IgD-negative memory B cell (primary cell): ENCODE data around the gene TMEM132E. TPM values are rescaled to one million over a fixed set of nuclear protein-coding genes. Genes with fewer than 3 reads are reported as not detected.

ENCODE experiments used
- H3K27ac Mint-ChIP-seq, 3 donors: one replicate each; pipeline ENCODE4 v1.8.0; 2020 to 2022; ENCODE audit warnings: mild to moderate bottlenecking in 3 of 3, mixed read lengths in 3 of 3, moderate library complexity in 1 of 3
- H3K27me3 Mint-ChIP-seq: one replicate; pipeline ENCODE4 v1.8.0; 2021; ENCODE audit warnings: mixed read lengths
- H3K36me3 Mint-ChIP-seq: one replicate; pipeline ENCODE4 v1.8.0; 2020; ENCODE audit warnings: mild to moderate bottlenecking, mixed read lengths
- H3K4me1 Mint-ChIP-seq, 3 donors: one replicate each; pipeline ENCODE4 v1.8.0; 2020 to 2022; ENCODE audit warnings: mixed read lengths in 3 of 3, mild to moderate bottlenecking in 1 of 3
- H3K4me3 Mint-ChIP-seq, 4 donors: one replicate each; pipeline ENCODE4 v1.8.0; 2020 to 2022; ENCODE audit warnings: mild to moderate bottlenecking in 4 of 4, mixed read lengths in 4 of 4, moderate library complexity in 3 of 4
- H3K9me3 Mint-ChIP-seq, 3 donors: one replicate each; pipeline ENCODE4 v1.8.0; 2020 to 2021; ENCODE audit warnings: mixed read lengths in 3 of 3, mild to moderate bottlenecking in 1 of 3
- polyA plus RNA-seq: library from polyadenylated mRNA; unstranded; fragments of 300-500 nt; fragmentation: Illumina TruSeq; gene quantifications from one replicate; pipeline ENCODE4 v1.2.3, GENCODE V29; 2021

TMEM132E gene
- polyA plus RNA-seq, 1 donor from 2014 or later, result 0.19 TPM

DNA sequence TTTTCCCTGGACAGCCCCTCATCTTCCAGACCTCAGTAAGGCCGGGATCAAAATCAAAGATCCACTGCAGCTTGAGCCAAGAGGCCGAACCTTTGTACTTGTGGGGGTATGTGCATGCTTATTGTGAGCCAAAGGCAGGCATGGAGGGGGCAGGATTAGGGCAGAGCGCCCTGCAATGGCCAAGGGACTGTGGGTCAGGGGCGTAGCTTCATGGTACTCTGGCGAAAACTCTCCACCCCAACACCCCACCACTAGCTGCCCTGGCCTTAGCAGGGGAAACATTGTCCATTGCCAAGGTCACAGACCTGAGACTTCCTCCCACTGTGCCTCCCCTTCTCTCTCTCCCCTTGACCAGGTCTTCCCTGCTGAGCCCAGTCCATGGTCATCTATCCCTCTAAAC, 90.1 kb downstream of the TMEM132E start:
- H3K9me3 Mint-ChIP-seq, result peaks cover 0 to 2% (median 0%) of the 10 kb centered on the region in 3 donors
- no peaks in the 10 kb centered on the region for H3K36me3 Mint-ChIP-seq
- no peak overlapping the region for H3K4me3 Mint-ChIP-seq
- H3K27ac Mint-ChIP-seq, result no peak overlapping the region
- peaks cover 0 to 3% (median 2%) of the 10 kb centered on the region in 3 donors for H3K4me1 Mint-ChIP-seq
- H3K27me3 Mint-ChIP-seq, result peaks cover 27% of the 10 kb centered on the region

DNA sequence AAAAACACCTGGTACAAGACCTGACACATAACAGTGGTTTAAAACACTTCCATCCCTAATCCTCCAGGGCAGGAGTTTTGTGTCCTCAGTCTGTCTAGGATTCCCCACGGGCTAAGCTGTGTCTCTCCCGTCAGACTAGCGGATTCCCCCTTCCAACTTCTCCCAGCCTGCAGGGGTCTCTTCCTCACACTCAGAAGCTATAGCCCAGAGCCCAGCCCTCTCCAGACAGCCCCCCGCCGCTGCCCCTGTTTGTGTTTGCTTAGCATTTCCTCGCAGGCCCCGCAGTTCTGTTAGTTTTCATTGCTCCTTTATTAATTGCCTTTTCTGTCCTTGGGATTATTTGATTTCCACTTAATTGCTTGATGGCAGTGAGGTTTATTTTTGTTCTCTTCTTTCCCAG, 91.2 kb downstream of the TMEM132E start:
- Mint-ChIP-seq H3K27me3 (peaks cover 17% of the 10 kb centered on the region), H3K27ac (no peak overlapping the region), H3K9me3 (peaks cover 0 to 2% (median 0%) of the 10 kb centered on the region in 3 donors), H3K4me1 (peaks cover 0 to 2% (median 0%) of the 10 kb centered on the region in 3 donors), H3K4me3 (no peak overlapping the region), H3K36me3 (no peaks in the 10 kb centered on the region)

DNA sequence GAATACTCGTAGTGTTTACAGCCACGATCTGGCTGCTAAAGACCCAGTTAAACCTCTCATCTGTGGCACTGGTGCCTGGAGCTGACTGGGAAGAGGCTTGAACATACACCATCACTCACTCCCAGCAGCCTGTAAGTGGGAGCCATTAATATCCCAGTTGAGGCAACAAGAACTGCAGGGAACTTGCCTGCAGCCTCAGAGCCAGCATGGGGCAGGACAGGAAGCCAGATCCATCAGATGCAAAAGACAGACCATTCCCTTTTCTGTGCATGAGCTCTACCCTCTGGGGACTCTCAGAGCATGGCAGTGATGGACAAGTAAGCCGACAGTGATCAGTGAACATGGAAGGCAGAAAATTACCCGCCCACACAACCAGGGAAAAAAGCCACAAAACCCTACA, 91.8 kb downstream of the TMEM132E start:
- Mint-ChIP-seq H3K4me3 (no peak overlapping the region), H3K4me1 (peaks cover 0 to 2% (median 0%) of the 10 kb centered on the region in 3 donors), H3K36me3 (no peaks in the 10 kb centered on the region), H3K27me3 (peaks cover 11% of the 10 kb centered on the region), H3K27ac (no peak overlapping the region), H3K9me3 (no peaks in the 10 kb centered on the region)

DNA sequence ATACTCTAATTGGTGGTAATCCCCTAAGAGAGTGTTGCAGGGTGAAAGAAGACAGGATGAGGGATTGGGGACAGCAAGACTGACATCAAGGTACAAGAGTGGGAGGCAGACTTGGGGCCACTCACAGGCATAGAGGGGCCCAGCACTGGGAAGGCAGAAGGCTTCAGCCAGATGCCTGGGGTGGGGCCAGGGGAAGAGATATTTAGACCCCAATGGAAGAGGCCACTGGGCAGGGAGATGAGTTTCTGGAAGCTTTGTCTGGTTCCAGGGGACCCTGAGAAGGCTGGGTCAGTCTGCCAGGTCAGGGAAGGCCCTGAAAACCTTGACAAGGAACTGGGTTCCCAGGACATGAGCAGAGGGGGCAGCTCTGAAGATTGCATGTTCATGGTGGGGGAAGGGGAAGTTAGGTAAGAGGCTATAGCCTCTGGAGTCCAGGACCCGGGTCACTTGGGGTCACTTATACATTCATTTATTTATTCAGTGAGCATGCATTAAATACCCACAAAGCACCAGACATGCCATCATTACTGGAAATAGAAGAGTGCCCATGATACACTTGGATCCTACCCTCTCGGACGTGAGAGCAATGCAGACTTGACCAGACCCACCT, 92.9 kb downstream of the TMEM132E start:
- no peak overlapping the region for H3K27ac Mint-ChIP-seq
- H3K36me3 Mint-ChIP-seq, result no peaks in the 10 kb centered on the region
- no peaks in the 10 kb centered on the region for H3K9me3 Mint-ChIP-seq
- peaks cover 0 to 2% (median 0%) of the 10 kb centered on the region in 3 donors for H3K4me1 Mint-ChIP-seq
- peaks cover 11% of the 10 kb centered on the region for H3K27me3 Mint-ChIP-seq
- no peak overlapping the region for H3K4me3 Mint-ChIP-seq

DNA sequence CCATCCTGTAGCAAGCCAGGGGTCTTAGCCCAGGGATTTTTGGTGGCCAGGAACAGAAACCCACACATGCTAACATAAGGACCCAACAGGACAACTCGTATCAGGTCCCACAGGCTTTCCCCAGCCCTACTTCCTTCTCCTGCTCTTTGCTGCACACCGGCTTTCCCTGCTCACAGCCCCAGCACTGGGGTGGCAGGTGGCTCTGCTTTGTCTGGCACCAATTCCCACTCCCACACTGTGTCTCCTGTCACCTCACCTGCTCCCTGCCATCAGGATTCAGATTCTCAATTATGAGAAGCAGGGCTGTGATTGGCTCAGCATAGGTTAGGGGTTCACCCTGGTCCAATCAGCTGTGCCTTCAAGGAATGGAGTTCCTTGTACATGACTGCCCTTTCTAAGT, 94.1 kb downstream of the TMEM132E start:
- Mint-ChIP-seq H3K27ac (no peak overlapping the region), H3K27me3 (peaks cover 6% of the 10 kb centered on the region), H3K36me3 (no peaks in the 10 kb centered on the region), H3K9me3 (no peaks in the 10 kb centered on the region), H3K4me3 (no peak overlapping the region), H3K4me1 (peaks cover 0 to 2% (median 0%) of the 10 kb centered on the region in 3 donors)

DNA sequence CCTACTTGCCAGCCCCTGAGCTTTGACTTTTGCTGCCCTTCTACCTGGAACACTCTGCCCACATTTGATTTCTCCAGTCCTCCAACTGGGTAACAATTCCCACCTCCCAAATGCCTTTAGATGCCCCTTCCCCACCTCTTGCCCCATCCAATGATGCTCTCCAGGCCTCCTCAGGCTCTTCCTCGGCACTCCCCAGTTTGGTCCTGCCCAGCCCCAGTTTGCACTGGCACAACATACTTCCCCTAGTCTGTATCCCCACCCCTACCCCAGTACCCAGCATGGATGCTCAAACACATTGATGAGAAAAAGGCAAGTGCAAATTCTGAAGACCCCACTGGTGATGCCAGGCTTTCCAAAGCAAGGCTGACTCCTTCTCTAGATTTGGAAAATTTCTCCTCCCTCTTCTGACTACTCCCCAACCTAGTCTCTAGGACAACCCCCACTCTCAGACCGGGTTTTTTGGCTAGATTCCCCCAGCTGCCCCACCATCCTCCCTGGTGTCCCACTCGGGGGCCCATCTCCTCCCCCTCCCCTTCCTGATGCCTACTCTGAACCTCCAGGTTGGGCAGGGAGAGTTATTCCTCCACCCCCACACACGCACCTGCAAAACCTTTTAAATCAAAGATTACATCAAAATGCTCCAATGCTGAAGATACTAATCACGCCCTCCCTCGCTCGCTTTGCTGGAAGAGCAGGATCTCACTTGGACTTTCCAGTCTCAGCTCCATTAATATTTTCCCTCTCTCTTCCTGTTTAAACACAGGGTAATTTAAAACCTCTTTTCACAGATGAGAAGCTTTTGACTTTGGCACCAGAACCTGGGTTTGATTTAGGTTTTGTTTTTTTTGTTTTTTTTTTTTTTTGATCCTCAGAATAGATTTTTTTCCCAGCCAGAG, 94.9 kb downstream of the TMEM132E start:
- Mint-ChIP-seq H3K27me3 (peaks cover 5% of the 10 kb centered on the region), H3K4me1 (peaks cover 0 to 2% (median 0%) of the 10 kb centered on the region in 3 donors), H3K36me3 (no peaks in the 10 kb centered on the region), H3K27ac (no peak overlapping the region), H3K4me3 (peak overlapping the region in 1 of 4 donors; percentile 40), H3K9me3 (no peaks in the 10 kb centered on the region)

DNA sequence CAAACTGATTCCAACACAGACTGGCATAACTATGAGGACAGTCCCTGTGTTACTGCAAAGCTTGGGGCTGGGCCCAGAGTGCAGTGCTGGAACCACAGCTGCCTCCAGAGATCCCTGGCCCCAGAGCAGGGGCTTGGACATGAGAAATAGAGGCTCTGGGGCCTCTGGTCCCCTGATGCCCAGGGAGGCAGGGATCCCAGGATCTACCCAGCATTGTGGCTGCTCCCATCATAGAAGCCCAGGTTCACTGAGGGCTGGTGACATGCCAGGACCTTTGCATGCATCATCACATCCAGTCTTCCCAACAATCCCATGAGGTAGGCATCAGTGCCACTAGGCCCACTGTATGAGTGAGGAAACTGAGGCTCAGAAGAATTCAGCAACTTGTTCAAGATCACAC, 95.8 kb downstream of the TMEM132E start:
- Mint-ChIP-seq H3K4me1 (peaks cover 0 to 1% (median 0%) of the 10 kb centered on the region in 3 donors), H3K4me3 (no peak overlapping the region), H3K36me3 (no peaks in the 10 kb centered on the region), H3K27me3 (peaks cover 2% of the 10 kb centered on the region), H3K27ac (no peak overlapping the region), H3K9me3 (no peaks in the 10 kb centered on the region)

DNA sequence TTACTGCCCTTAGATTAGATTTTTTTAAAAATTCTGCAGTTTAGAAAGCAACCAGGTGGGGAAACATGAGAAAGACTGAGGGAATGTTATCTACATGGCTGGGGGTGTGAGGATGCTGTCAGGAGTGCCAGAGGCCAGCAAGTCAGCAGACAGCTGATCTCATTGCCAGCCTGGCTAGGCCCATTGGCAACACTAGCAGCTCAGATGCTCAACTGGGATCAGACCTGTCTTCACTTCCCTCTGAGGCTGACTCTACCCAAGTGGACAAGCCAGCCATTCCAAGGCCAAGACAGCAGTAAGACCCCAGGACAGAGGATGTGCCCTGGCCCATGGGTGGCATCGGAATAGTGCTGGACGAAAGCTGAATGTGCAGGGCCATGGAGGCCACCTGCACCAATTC, 96.2 kb downstream of the TMEM132E start:
- Mint-ChIP-seq H3K27me3 (peaks cover 4% of the 10 kb centered on the region), H3K4me1 (no peaks in the 10 kb centered on the region), H3K4me3 (no peak overlapping the region), H3K27ac (no peak overlapping the region), H3K36me3 (no peaks in the 10 kb centered on the region), H3K9me3 (no peaks in the 10 kb centered on the region)

DNA sequence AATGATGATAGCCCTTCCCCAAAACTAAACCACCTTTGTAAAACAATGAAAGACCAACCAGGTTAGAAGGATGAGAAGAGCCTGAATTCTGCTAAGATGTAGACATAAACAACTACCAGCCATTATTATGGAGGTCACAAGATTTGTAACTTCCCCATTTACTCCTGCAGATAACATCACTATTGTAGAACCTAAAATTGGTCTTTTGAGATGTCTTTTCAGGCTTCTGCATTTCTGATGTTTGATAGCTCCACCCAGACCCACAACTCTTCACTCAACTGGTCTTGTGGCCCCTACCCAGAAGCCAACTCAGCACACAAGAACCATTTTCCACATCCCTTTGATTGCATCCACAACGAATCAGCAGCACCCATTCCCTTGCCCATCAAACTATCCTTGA, 100.8 kb downstream of the TMEM132E start:
- no peak overlapping the region for H3K4me3 Mint-ChIP-seq
- H3K27ac Mint-ChIP-seq, result no peak overlapping the region
- peaks cover 0 to 2% (median 0%) of the 10 kb centered on the region in 3 donors for H3K9me3 Mint-ChIP-seq
- no peaks in the 10 kb centered on the region for H3K36me3 Mint-ChIP-seq
- H3K27me3 Mint-ChIP-seq, result peaks cover 18% of the 10 kb centered on the region
- H3K4me1 Mint-ChIP-seq, result no peaks in the 10 kb centered on the region

DNA sequence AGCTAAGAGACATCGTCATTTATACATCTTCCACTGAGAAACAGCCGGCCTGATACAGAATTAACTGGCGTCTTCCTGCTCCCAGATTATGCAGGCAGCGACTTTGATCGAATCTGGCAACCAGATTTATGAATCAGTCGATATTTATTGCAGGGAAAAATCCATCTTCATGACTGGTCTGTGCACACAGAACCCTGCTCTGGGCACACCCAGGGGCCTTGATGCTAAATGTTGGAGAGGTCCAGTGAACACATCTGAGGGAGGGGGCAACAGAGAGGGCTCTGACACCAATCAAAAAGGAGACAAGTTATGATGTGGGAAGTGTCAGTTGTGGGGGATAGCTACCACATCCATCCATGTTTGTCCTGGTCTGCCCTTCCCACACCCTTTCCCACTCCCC, 102.9 kb downstream of the TMEM132E start:
- Mint-ChIP-seq H3K36me3 (no peaks in the 10 kb centered on the region), H3K27ac (no peak overlapping the region), H3K4me1 (no peaks in the 10 kb centered on the region), H3K27me3 (peaks cover 22% of the 10 kb centered on the region), H3K9me3 (peaks cover 0 to 2% (median under 1%) of the 10 kb centered on the region in 3 donors), H3K4me3 (no peak overlapping the region)

DNA sequence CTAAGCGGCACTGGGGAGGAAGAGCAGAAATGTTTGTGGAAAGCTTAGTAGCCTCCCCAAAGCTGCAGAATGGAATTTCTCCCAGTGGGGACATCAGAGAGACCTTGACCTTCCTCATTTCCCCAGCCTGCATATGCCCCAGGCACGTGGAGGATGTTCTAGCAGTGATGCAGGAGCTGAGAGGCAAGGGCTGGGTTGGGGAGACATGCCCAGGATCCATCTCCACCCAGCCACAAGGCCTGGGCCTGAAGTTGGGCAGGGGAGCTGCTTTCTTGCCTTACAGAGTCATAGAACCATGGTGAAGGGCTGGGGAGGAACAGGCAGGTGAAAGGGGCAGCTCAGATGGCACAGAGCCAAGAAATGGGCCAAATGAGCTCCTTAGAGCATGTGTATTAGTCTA, 104.0 kb downstream of the TMEM132E start:
- Mint-ChIP-seq H3K27ac (no peak overlapping the region), H3K4me1 (no peaks in the 10 kb centered on the region), H3K9me3 (peaks cover 2 to 4% (median 3%) of the 10 kb centered on the region in 3 donors), H3K27me3 (peaks cover 24% of the 10 kb centered on the region), H3K36me3 (peaks cover 2% of the 10 kb centered on the region), H3K4me3 (no peak overlapping the region)

Other genes starting within 250 kb of the TMEM132E start
- gene CCL13, start 223.1 kb upstream of the TMEM132E start, polyA plus RNA-seq, result not detected
- not detected for gene CCL1, start 216.3 kb upstream of the TMEM132E start, polyA plus RNA-seq